IPS-NIHi7 (cell line): ENCODE results near the gene IPPK.

ENCODE experiments used
- DNase-seq: peaks from one replicate; pipeline ENCODE4 v3.0.0; 2012; ENCODE audit warnings: mixed read lengths; ENCODE audit errors: extremely low spot score

Gene IPPK

DNA sequence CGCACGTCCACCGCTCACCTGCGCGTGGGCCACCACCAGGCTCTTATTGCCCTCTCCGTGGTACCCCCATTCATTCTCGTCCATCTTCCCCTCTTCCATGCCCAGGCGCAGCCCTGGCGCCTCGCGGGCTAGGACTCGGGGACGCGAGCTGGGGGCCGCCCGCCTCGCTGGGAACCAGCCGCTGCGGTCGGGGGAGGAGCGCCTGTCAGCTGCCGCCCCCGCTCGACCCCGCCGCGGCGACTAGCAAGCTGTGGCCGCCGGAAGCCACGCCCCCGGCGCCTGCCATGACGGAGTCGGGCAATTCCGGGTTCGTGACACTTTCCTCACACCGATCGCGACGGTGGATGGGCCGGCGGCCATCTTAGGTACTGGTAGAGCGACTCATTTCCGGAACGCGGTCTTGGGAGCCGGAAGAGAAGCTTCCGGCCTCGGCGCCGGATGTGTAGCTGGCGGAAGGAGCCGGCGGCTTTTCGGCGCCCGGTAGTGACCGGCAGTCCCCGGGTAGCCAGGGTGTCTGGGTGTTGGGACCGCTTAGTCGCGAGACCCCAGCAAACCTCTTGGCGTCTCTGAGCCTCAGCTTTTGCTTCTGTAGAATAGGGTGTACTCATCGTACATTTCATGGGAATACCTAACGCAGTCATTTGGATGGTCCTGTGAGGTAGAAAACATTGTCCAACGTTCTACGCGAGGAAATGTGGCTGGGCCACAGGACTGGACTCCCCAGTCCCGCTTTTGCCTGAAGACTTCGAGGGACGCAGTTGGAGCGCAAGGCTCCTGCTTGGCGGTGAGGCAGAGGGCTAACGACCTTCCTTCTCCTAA lies at the start of gene IPPK:
Gene IPPK, minus strand, starts transcription at position 242 of the 819 bp plus-strand sequence. Its CDS starts 143 bp downstream, at position 99.
- peak; percentile 100 for DNase-seq

DNA sequence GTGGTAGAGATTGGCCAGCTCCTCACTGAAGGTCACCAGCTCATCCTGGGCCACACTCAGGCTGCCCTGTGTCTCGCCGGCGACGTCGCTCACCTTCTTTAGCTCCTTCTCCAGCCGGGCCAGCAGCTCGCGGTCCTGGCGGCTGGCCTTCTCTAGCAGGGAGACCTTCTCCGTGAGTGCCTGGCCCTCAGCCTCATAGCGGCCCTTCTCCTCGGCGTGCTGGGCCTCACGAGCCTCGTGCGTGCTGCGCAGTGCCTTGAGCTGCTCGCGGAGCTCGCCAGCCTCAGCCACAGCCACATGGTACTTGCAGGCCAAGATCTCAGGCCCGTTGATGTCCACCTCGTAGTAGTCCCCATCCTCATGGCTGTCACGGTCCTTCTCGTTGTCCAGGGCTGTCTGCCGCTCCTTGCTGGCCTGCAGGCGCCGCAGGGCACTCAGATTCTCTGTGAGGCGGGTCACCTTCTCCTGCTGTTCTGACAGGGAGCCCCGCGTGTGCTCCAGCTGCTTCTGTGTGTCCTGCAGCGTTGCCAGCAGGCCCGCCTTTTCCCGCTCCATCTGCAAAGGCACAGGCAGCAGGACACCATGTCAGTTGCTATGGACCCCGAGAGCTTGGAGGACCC lies 49.2 kb upstream of the IPPK start:
- no peak for DNase-seq

DNA sequence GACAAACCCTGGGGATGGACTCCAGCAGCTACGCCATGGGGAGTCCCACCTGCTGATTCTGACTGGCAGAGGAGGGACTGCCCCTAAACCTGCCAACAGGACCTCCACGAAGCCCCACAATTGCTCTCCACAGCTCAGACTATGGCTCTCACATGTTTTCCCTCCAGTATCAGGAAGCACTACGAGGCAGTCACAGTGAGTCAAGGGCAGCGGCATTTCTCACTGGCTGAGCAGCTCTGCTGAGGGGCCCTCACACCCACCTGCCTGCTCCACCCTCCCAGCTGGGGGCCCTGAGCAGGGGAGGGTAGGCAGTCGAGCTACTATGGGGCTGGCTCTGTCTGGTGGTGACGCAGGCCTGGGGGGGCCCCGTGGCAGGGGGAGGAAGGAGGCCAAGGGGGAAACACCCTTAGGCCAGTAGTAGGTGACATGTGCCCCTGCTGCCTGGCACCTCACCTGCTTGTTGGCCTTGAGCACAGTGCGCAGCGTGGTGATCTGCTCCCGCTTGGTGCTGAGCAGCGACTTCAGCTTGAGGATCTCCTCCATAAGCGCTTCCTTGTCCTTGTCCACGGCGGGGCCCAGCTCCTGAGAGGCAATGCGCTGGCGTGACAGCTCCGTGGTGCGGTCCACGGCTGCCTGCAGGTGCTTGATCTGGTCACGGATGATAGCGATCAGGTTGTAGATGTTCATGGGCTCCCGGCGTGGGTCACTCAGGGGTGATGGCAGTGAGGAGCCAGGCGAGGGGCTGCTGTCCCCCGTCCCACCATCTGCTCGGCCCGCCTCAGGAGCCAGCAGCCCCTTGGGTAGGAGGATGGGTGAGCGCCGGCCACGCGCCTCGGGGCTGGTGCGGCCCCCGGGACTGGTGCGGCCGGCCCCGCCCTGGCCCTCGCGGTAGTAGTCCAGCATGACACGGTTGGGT lies 48.4 kb upstream of the IPPK start:
- no peak for DNase-seq

- no peak for DNase-seq
These were observed 47.5 kb upstream of the IPPK start for GRCh38 chr9:92717201-92718085.

DNA sequence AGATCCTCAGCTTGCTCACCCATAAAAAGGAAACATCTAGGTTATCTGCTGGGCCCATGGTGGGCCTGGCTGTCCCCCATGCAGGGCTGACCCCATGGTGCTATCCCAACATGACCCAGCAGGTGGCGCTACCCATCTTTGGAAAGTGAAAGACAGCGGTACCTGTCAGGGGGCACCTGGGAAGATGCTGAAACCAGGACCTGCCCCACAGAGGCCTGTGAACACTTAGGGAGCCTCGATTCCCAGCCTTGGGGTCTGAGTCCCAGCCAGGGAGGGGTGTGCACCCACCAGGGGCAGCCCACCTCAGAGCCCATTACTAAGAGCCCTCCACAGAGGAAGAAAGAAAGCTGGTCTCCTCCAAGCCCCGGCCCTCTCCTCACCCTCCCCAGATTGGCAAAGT lies 46.6 kb upstream of the IPPK start:
- DNase-seq = peak; percentile 93

DNA sequence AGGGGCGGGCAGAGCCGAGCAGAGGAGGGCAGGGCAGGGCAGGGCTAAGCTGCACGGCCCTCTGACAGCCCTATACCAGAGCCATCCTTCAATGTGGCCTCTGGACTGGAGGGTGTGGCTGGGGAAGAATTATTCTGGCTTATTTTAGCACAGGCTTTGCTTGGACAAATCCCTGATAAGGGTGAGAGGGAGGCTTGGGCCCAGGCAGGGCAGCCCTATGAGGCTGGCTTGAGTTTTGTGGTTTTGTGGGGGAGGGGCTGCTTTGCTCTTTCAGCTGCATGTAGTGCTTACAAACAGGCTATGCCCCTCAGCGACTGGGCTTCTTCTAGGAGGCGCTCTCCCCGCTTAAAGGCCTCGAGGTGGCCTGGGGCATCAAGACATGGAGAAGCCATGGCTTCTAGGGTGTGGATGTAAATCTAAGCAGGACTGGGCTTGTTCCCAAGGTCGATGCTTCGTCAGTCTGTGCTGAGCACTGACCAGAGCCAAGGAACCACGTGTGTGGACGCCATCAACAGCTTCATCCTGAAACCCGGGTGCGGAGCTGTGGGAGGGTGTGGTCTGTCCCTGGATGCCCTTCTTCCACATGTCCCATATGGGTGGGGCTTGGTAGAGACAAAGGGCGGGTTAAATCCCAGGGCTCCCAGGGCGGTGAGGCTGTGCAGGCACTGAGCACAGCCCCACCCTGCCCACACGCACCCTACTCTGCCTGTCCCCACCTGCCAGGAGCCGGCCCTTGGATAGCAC lies 45.7 kb upstream of the IPPK start:
- DNase-seq = no peak

DNA sequence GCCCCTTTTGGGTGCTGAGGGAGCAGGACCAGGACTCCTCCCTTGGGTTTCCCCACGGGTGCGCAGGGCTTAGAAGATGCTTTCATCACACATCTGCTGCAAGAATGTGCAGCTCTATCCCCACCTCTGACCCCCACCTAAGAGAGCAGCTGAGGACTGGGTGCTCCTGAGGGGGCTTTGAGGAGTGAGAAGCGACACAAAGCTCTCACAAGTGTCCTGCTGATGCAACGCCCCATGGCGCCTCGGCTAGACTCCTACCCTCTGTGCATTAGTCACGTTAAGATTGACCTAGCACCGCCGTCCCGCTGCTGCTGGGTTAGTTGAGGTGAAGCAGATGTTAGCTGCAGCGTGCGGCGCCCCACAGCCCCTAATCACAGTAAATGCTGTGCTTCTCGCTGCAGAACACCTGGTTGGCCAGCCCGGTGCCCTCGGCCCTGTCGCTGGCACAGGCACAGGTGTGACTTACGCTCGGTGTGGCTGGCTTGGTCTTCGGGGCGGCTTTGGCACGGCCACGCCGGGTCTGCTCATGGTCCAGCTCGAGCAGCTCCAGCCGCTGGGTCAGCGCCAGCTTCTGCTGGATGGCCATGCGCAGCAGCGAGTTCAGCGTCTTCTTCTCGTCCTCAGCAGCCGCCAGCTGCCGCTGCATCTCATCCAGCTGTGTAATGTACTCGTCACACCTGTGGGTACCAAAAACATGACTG lies 45.0 kb upstream of the IPPK start:
- no peak for DNase-seq

- DNase-seq = no peak
These were observed 44.1 kb upstream of the IPPK start for GRCh38 chr9:92714016-92714415.

- DNase-seq = no peak
These were observed 43.6 kb upstream of the IPPK start for GRCh38 chr9:92713528-92713927.

DNA sequence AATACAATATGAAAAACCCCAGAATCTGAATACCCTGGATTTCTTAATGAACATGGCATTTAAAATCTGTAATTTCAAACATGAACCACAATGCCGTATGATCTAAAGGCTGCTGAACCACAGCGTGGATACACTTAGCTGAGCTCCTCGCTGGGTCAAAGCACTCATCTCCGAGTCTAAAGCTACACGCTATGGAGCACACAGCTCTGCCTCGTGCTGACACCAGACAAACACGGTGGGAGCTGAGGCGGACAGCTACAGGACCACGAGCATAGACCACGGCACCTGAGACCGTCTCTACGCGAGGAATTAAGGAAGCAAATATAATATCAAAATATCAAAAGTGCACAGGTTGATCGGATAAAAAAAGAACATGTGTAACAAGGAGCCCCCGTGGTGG lies 42.8 kb upstream of the IPPK start:
- DNase-seq = no peak

GRCh38 chr9:92711844-92712243 lies 41.9 kb upstream of the IPPK start:
- no peak for DNase-seq

GRCh38 chr9:92711146-92711545 lies 41.2 kb upstream of the IPPK start:
- DNase-seq = no peak

DNA sequence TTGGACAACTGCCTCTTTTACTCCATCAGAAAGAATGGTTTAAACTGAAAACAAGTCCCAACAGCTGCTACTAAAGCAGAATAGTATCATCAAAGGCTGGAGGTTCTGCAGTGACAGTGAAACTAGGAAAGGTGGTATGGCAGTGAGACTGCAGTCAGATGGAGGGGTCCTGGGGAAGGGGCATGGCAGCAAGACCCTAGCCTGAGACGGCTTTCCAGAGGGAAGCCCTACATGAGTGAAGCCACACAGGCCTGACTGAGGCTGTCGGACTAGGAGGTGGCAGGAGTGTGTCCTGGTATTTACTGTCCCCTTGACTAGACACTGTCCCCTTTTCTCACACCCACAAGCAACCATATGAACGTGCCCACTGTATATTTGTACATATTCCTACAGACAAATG lies 40.4 kb upstream of the IPPK start:
- no peak for DNase-seq

GRCh38 chr9:92709954-92710353 lies 40.0 kb upstream of the IPPK start:
- no peak for DNase-seq

DNA sequence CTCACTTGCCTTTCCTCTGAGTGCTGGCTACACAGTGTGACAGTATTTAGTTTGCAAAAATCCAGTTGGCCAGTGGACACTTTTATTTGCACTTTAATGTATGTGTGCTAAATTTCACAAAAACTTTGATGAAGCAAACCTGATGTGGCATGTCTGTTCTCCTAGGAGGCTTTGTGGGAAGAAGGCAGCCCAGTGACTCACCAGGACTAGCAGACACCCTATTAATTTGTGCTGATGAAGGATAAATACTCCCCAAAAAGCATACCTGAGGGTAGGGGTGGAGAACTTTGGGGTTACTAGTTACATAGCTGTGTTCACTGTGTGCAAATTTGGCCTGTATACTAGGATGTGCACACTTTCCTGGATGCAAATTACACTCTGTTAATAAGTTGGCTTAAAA lies 39.3 kb upstream of the IPPK start:
- DNase-seq = no peak

DNA sequence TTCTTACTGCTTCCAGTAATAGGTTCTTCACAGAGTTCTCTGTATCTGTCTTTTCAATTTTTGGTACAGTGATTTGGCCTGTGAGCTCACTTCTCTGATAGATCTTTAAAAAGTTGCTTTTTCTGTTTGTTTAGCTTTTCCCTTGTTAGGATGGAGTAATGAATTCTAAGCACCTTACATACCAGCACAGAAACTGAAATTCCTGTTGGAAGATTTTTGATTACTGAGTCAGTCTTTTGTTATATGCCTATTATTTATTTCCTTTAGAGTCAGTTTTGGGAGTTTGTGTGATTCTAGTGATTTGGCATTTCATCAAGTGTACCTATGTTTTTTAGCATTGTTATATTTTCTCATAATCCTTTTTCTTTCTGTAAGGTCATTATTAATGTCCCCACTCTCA lies 37.6 kb upstream of the IPPK start:
- DNase-seq = no peak

DNA sequence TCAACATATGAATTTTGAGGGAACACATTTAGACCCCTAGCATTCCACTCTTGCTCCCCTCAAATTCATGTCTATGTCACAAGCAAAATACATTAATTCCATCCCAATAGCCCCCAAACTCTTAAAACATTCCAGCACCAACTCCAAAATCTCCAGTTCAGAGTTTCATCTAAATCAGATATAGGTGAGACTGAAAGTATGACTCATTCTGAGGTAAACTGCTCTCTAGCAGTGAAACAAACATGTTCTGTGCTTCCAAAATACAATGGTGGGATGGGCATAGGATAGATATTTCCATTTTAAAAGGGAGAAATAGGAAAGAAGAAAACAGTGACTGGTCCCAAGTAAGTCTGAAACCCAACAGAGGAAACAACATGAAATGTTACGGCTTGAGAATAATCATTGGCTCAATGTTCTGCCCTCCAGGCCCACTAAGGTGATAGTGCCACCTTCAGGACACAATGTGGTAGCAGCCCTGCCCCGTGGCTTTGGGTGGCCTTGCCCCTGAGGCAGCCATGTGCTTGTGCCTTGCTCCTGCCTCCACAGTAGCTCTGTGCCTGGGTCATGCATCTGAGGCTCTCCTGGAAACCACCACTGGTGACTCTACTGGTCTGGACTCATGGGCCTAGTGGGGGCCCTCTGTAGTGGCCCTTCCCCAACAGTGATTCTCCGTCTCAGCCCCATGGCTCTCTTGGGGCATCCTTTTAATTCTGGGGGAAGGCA lies 36.4 kb upstream of the IPPK start:
- peak; percentile 74 for DNase-seq

GRCh38 chr9:92704528-92704927 lies 34.6 kb upstream of the IPPK start:
- no peak for DNase-seq

DNA sequence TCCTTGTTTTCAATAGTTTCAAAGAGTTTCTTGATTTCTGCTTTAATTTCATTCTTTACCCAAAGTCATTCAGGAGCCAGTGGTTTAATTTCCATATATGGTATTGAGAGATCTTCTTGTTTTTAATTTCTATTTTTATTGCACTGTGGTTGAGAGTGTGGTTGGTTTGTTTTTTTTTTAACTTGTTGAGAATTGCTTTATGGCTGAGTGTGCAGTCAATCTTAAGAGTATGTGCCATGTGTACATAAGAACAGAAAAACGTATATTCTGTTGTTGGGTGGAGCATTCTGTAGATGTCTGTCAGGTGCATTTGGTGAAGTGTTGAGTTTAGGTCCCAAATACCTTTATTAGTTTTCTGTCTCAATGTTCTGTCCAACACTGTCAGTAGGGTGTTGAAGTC lies 26.7 kb upstream of the IPPK start:
- no peak for DNase-seq
